Dedifferentiated amniotic fluid mesenchymal stem cell (primary cell): ENCODE measurements around the gene STAT6.

Experiments used
- DNase-seq: peaks from one replicate; pipeline ENCODE4 v3.0.0-alpha.2; 2016; ENCODE audit errors: extremely low spot score

Gene STAT6

GRCh38 chr12:57104292-57104910, 6.8 kb downstream of the STAT6 start:
- DNase-seq: no peak

DNA sequence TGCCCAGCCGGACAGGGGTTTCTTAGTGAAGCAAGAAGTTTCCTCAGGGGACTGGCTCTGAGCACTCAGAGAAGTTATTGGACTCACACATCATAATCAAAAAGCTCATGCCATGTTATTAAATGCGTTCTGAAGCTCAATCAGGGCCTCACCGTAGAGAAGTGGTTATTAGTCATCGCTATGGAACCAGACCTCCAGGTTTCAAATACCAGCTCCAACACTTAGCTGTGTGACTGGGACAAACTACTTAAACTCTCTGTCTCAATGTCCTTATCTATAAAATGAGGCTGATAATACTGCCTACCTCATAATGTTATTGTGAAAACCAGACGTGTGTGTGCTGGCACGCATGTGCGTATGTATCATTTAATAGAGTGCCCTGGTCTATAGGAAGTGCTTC, 7.3 kb downstream of the STAT6 start:
- DNase-seq: no peak

GRCh38 chr12:57101892-57102695, 9.1 kb downstream of the STAT6 start:
- DNase-seq: no peak

DNA sequence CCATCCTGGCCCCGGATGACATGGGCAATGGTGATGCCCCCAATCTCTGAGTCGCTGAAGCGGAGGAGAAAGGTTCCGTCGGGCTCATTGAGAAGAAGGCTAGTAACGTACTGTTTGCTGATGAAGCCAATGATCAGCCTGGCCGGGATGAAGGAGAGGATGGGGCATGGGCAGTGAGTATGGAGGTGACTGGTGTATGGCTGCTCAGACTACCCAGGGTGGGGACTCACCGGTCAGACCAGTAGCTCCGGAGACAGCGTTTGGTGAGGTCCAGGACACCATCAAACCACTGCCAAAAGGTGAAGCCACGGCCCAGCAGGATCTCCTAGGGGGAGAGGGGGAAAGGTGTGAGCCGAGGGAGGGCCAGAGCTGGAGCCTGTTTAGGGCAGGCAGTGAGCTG, 11.4 kb downstream of the STAT6 start:
- DNase-seq: no peak

DNA sequence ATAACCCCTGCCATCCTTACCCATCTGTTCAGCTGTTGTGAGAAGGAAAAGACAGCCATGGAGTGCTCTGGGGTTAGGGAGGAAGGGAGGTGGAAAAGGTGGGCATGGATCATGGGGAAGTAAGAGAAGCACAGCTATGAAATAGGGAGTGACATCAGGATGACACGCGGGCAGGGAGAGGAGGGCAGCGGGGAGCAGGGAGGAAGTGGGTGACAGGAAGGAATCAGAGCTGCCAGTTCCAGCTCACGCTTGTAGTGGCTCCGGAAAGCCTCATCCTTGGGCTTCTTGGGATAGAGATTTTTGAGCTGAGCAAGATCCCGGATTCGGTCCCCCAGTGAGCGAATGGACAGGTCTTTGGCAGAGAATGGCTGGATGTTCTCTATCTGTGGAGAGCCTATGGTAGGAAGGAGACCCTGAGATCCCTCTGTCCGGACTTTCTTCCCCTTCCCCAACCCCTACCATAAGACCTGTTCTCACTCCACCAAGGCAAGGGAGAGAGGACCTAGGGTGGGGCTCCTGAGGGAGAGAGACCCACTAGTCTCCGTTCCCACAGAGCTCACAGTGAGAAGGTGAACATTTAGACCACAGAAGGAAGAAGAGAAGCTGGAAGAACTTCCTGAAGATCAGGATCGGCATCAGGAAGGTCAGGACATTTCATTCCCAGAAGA, 12.0 kb downstream of the STAT6 start:
- DNase-seq: no peak

DNA sequence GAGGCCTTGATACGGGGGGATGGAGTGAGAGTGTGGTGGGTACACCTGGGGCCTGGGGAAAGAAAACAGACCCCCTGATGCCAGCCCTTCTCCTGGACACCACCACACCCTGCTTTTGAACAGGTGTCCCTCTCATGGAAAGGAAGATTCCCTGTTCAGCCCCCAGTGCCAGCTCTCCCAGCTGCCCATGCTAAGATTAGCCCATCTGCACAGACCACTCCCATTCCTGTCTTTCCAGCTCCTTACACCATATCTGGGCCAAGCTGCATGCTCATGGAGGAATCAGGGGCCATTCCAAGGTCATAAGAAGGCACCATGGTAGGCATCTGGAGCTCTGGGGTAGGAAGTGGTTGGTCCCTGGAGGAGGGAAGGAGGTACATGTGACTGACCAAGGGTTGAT, 12.6 kb downstream of the STAT6 start:
- DNase-seq: no peak

DNA sequence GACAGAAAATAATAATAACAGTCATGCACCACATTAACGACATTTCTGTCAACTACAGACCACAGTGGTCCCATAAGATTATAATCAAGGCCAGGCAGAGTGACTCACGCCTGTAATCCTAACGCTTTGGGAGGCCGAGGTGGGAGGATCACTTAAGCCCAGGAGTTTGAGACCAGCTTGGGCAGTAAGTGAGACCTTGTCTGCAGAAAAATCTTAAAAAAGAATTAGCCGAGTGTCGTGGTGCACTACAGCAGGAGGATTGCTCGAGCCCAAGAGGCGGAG, 13.7 kb downstream of the STAT6 start:
- DNase-seq: no peak

- DNase-seq: no peak
These were observed 14.2 kb downstream of the STAT6 start for GRCh38 chr12:57096748-57097553.

- DNase-seq: no peak
These were observed 15.0 kb downstream of the STAT6 start for GRCh38 chr12:57096099-57096572.

GRCh38 chr12:57095440-57095839, 15.7 kb downstream of the STAT6 start:
- DNase-seq: no peak

GRCh38 chr12:57094208-57095160, 16.7 kb downstream of the STAT6 start:
- no peak for DNase-seq

GRCh38 chr12:57093415-57094207, 17.6 kb downstream of the STAT6 start:
- peak; percentile 72 for DNase-seq

DNA sequence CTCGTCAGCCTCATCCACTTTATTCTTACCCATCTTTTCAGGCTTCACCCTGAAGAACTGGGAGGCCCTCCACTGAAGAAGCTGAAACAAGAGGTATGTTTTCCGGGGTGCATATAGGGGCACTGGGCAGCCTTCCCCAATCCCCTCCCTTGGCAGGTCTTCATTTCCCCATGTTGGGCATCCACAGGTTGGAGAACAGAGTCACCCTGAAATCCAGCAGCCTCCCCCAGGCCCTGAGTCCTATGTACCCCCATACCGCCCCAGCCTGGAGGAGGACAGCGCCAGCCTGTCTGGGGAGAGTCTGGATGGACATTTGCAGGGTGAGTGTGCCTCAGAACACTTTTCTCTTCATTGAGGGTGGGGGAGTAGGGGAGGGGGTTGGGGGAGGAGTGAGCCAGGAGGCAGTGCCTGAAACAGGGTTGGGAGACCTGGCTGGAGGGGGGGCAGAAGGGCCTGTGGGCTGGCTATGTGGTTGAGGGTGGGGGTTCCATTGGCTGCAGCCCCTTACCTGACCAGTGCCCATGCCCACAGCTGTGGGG, 18.2 kb downstream of the STAT6 start:
- no peak for DNase-seq

DNA sequence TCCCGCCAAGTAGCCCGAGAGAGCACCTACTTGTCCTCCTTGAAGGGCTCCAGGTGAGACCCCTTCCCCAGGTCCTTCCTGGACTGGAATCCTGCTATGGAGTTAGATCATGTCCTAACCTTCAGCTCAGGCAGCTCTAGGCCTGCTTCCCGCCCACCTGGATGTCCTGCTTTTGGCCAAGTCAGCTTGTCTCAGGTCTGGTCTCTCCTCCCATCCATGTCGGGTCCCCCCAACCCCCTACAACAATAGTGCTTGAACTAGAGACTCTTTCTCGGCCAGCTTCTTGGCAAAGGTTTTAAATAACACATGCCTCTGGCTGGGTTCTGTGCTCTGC, 18.7 kb downstream of the STAT6 start:
- DNase-seq: no peak

DNA sequence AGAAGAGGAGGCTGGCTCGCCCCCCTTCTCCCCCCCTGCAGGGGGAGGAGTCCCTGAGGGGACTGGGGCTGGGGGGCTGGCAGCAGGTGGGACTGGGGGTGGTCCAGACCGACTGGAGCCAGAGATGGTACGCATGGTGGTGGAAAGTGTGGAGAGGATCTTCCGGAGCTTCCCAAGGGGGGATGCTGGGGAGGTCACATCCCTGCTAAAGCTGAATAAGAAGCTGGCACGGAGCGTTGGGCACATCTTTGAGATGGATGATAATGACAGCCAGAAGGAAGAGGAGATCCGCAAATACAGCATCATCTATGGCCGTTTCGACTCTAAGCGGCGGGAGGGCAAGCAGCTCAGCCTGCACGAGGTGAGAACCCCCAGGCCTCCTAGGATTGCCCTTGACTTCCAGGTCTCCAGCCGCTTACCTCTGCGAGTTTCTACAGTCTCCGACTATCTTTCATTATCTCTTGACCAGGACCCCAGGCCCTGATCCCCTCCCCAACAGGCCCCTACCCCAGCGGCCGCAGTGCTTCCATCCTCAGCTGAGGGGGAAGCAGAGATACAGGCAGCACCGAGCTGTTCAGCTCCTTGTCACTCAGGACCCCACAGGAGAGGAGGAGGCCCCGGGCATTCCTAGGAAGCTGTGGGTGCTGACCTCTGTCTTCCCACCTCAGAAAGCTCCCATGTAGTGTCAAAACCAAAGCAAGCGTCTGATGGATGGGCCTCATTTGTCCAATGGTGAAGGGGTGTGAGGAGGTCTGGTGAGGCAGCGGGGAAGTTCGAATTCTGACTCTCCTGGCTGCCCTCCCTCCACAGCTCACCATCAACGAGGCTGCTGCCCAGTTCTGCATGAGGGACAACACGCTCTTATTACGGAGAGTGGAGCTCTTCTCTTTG, 19.3 kb downstream of the STAT6 start:
- no peak for DNase-seq

GRCh38 chr12:57090924-57091637, 20.1 kb downstream of the STAT6 start:
- no peak for DNase-seq

DNA sequence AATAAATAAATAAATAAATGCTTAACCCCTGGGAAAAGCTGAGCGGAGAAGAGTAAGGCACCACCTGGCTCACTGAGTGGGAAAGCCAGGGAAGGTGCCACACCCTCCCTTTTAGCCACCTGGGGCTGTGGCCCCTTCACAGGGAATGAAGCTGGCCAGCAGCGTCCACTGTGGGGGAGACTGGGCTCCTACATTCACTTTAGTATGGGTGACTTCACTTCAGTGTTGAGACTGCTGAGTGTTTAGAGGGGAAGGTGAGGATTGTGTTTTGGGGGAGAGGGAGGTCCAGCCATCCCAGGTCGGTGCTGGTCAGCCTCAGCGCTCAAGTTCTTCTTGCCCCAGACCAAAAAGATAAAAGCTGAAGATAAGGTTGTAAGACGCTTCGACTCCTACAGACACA, 20.7 kb downstream of the STAT6 start:
- DNase-seq: no peak
